Progenitor cell of endocrine pancreas (in vitro differentiated cells): ENCODE measurements around the gene IL25. TPM values are rescaled to one million over a fixed set of nuclear protein-coding genes. Genes with fewer than 3 reads are reported as not detected.

ENCODE experiments used
- DNase-seq: peaks from one replicate; pipeline ENCODE4 v3.0.0; 2021; ENCODE audit warnings: low spot score; ENCODE audit not compliant: unreplicated experiment
- H3K27ac Mint-ChIP-seq: 2 replicates; pipeline ENCODE4 v1.8.0; 2021; ENCODE audit warnings: mild to moderate bottlenecking, moderate library complexity, mixed read lengths
- H3K27me3 Mint-ChIP-seq: 2 replicates; pipeline ENCODE4 v1.8.0; 2021; ENCODE audit warnings: mixed read lengths
- H3K36me3 Mint-ChIP-seq: 2 replicates; pipeline ENCODE4 v1.8.0; 2022; ENCODE audit warnings: mixed read lengths; ENCODE audit not compliant: insufficient read depth
- H3K4me1 Mint-ChIP-seq: 2 replicates; pipeline ENCODE4 v1.8.0; 2021; ENCODE audit warnings: low read depth, mixed read lengths
- H3K4me3 Mint-ChIP-seq: 2 replicates; pipeline ENCODE4 v1.8.0; 2021; ENCODE audit warnings: low read depth, mild to moderate bottlenecking, moderate library complexity, mixed read lengths
- H3K9me3 Mint-ChIP-seq: 2 replicates; pipeline ENCODE4 v1.8.0; 2021; ENCODE audit warnings: low read depth, mixed read lengths
- CTCF ChIP-seq: fragments of 200-600 bp; sonication (generic); IDR thresholded peaks from one replicate; pipeline ENCODE4 v1.5.0; 2021; ENCODE audit warnings: antibody characterized with exemption, mild to moderate bottlenecking; ENCODE audit not compliant: unreplicated experiment
- total RNA-seq: library from RNA; stranded (reverse); gene quantifications from 2 replicates; pipeline ENCODE4 v1.2.1, GENCODE V29; 2021

Gene IL25
- total RNA-seq, 1 donor from 2014 or later, result not detected

- TF ChIP-seq CTCF, result no peak
- Mint-ChIP-seq H3K27ac (no peak overlapping the region), H3K4me3 (no peak overlapping the region), H3K36me3 (peaks cover 4% of the 10 kb centered on the region), H3K27me3 (no peaks in the 10 kb centered on the region), H3K4me1 (peaks cover 24% of the 10 kb centered on the region), H3K9me3 (no peaks in the 10 kb centered on the region)
- no peak for DNase-seq
These were observed 10.4 kb upstream of the IL25 start for GRCh38 chr14:23362200-23362599.

GRCh38 chr14:23364164-23365035 is 8.2 kb upstream of the IL25 start:
- no peaks in the 10 kb centered on the region for H3K9me3 Mint-ChIP-seq
- H3K4me3 Mint-ChIP-seq, result peak overlapping the region; percentile 89
- DNase-seq, result no peak
- peaks cover 6% of the 10 kb centered on the region for H3K27me3 Mint-ChIP-seq
- peak overlapping the region; percentile 98 for H3K27ac Mint-ChIP-seq
- peaks cover 24% of the 10 kb centered on the region for H3K4me1 Mint-ChIP-seq
- H3K36me3 Mint-ChIP-seq, result peaks cover 4% of the 10 kb centered on the region
- TF ChIP-seq CTCF, result no peak

- Mint-ChIP-seq H3K27ac (peak within 1 kb of the TSS; percentile 98), H3K4me3 (peak within 1 kb of the TSS; percentile 89)
These were observed 7.4 kb upstream of the IL25 start, which contains the start of gene EFS for GRCh38 chr14:23365036-23365731. Gene EFS, minus strand, starts transcription at chr14:23365172. Its CDS starts 147 bp downstream, at chr14:23365025.

GRCh38 chr14:23365732-23366425 is 6.7 kb upstream of the IL25 start:
- H3K36me3 Mint-ChIP-seq, result peaks cover 2% of the 10 kb centered on the region
- H3K4me1 Mint-ChIP-seq, result peaks cover 24% of the 10 kb centered on the region
- no peaks in the 10 kb centered on the region for H3K9me3 Mint-ChIP-seq
- H3K27ac Mint-ChIP-seq, result peak overlapping the region; percentile 52
- H3K27me3 Mint-ChIP-seq, result peaks cover 6% of the 10 kb centered on the region
- no peak for TF ChIP-seq CTCF
- peak; percentile 57 for DNase-seq
- H3K4me3 Mint-ChIP-seq, result peak overlapping the region; percentile 71

More at GRCh38 chr14:23365036-23365731, 7.4 kb upstream of the IL25 start, which contains the start of gene EFS:
- Mint-ChIP-seq H3K4me1 (peaks cover 24% of the 10 kb centered on the region), H3K36me3 (peaks cover 4% of the 10 kb centered on the region), H3K9me3 (no peaks in the 10 kb centered on the region), H3K27me3 (peaks cover 6% of the 10 kb centered on the region)
- DNase-seq, result peak; percentile 48
- no peak for TF ChIP-seq CTCF

- no peaks in the 10 kb centered on the region for H3K9me3 Mint-ChIP-seq
- TF ChIP-seq CTCF, result no peak
- peak overlapping the region; percentile 93 for H3K27ac Mint-ChIP-seq
- H3K36me3 Mint-ChIP-seq, result no peaks in the 10 kb centered on the region
- H3K4me1 Mint-ChIP-seq, result peaks cover 21% of the 10 kb centered on the region
- peak overlapping the region; percentile 71 for H3K4me3 Mint-ChIP-seq
- H3K27me3 Mint-ChIP-seq, result peaks cover 11% of the 10 kb centered on the region
- DNase-seq, result peak; percentile 68
These were observed 6.1 kb upstream of the IL25 start for GRCh38 chr14:23366426-23366921.
